ENCODE results near the gene CEP76. TPM values are rescaled to one million over a fixed set of nuclear protein-coding genes. Genes with fewer than 3 reads are reported as not detected.

CEP76 gene
- polyA plus RNA-seq, 1 donor from 2014 or later: 21.4 TPM

DNA sequence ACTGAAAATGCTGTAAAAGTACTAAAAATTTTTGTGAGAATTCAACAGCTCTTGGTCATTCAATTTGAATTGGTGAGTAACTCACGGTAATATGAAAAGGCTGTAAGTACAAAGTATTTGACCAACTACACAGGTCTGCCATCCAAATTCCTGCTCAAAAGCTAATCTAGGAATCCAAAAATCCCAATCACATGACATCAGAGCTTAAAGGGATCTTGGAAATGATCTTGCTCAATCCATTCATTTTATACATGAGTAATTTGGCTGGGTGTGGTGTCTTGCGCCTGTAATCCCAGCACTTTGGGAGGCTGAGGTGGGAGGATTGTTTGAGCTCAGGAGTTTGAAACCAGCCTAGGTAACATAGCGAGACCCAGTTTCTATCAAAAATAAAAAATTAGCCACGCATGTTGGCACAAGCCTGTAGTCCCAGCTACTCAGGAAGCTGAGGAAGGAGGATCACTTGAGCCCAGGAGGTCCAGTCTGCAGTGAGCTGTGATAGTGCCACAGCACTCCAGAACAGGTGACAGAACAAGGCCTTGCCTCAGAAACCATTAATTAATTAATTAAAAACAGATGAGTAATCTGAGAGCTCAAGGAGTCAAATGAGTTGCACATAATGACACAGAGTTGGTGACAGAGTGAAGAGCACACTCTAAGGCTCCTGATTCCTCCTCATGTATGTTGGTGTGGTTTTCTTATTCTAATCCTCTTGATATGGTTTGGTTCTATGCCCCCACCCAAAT lies 64.5 kb downstream of the CEP76 start:
- H3K79me2 ChIP-seq (replicated peaks; ENCODE audit: insufficient read depth, low read length): no peaks in the 10 kb centered on the region
- H3K9me2 ChIP-seq (ENCODE audit: insufficient read depth, low read length): no peaks in the 10 kb centered on the region
- H3K36me3 ChIP-seq (ENCODE audit: insufficient read depth, low read length): no peaks in the 10 kb centered on the region
- no peak overlapping the region for H2AFZ ChIP-seq (ENCODE audit: low read depth, low read length)
- TF ChIP-seq RAD21 (conservative IDR thresholded peaks at IDR 0.05): no peak
- TF ChIP-seq, protein P1, sequence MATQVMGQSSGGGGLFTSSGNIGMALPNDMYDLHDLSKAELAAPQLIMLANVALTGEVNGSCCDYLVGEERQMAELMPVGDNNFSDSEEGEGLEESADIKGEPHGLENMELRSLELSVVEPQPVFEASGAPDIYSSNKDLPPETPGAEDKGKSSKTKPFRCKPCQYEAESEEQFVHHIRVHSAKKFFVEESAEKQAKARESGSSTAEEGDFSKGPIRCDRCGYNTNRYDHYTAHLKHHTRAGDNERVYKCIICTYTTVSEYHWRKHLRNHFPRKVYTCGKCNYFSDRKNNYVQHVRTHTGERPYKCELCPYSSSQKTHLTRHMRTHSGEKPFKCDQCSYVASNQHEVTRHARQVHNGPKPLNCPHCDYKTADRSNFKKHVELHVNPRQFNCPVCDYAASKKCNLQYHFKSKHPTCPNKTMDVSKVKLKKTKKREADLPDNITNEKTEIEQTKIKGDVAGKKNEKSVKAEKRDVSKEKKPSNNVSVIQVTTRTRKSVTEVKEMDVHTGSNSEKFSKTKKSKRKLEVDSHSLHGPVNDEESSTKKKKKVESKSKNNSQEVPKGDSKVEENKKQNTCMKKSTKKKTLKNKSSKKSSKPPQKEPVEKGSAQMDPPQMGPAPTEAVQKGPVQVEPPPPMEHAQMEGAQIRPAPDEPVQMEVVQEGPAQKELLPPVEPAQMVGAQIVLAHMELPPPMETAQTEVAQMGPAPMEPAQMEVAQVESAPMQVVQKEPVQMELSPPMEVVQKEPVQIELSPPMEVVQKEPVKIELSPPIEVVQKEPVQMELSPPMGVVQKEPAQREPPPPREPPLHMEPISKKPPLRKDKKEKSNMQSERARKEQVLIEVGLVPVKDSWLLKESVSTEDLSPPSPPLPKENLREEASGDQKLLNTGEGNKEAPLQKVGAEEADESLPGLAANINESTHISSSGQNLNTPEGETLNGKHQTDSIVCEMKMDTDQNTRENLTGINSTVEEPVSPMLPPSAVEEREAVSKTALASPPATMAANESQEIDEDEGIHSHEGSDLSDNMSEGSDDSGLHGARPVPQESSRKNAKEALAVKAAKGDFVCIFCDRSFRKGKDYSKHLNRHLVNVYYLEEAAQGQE (IDR thresholded peaks at IDR 0.05; ENCODE audit: borderline replicate concordance): no peak
- no peak overlapping the region for H3K4me2 ChIP-seq (ENCODE audit: low read length)
- H3K27me3 ChIP-seq (ENCODE audit: insufficient read depth, low read depth, low read length): no peaks in the 10 kb centered on the region
- H3K9ac ChIP-seq (ENCODE audit: low read length): no peak overlapping the region
- H3F3A ChIP-seq (ENCODE audit: insufficient read depth, low read length, poor library complexity, severe bottlenecking): no peaks in the 10 kb centered on the region
- no peaks in the 10 kb centered on the region for H3K9me3 ChIP-seq (ENCODE audit: low read length)
- H3K4me3 ChIP-seq (ENCODE audit: low read length): no peak overlapping the region
- H3K27ac ChIP-seq (ENCODE audit: low read length): no peak overlapping the region
- H4K20me1 ChIP-seq (ENCODE audit: insufficient read depth): no peaks in the 10 kb centered on the region

DNA sequence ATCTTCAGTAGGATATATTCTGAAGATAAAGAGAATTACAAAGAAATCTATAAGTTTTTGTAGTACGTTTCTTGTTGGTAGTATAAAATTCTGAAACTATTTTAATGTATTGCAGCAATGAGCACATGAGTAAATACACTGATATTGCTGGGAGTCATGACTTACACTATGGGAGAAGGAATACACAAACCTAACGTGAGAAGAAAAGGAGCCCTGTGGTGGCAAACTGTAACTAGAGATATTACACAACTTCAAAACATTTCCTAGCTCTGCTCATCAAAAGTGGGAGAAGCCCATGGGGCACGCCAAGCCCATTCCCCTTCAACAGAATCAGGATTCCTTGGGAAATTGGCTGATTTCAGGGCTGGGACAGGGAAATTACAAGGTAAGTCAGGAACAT lies 65.1 kb downstream of the CEP76 start:
- no peaks in the 10 kb centered on the region for H3K36me3 ChIP-seq (ENCODE audit: insufficient read depth, low read length)
- H4K20me1 ChIP-seq (ENCODE audit: insufficient read depth): no peaks in the 10 kb centered on the region
- no peak overlapping the region for H3K9ac ChIP-seq (ENCODE audit: low read length)
- H2AFZ ChIP-seq (ENCODE audit: low read depth, low read length): no peak overlapping the region
- H3K4me2 ChIP-seq (ENCODE audit: low read length): no peak overlapping the region
- no peaks in the 10 kb centered on the region for H3F3A ChIP-seq (ENCODE audit: insufficient read depth, low read length, poor library complexity, severe bottlenecking)
- no peaks in the 10 kb centered on the region for H3K9me2 ChIP-seq (ENCODE audit: insufficient read depth, low read length)
- H3K9me3 ChIP-seq (ENCODE audit: low read length): no peaks in the 10 kb centered on the region
- H3K27me3 ChIP-seq (ENCODE audit: insufficient read depth, low read depth, low read length): no peaks in the 10 kb centered on the region
- no peaks in the 10 kb centered on the region for H3K79me2 ChIP-seq (replicated peaks; ENCODE audit: insufficient read depth, low read length)
- H3K4me3 ChIP-seq (ENCODE audit: low read length): no peak overlapping the region
- no peak for TF ChIP-seq RAD21 (conservative IDR thresholded peaks at IDR 0.05)
- TF ChIP-seq, protein P2, sequence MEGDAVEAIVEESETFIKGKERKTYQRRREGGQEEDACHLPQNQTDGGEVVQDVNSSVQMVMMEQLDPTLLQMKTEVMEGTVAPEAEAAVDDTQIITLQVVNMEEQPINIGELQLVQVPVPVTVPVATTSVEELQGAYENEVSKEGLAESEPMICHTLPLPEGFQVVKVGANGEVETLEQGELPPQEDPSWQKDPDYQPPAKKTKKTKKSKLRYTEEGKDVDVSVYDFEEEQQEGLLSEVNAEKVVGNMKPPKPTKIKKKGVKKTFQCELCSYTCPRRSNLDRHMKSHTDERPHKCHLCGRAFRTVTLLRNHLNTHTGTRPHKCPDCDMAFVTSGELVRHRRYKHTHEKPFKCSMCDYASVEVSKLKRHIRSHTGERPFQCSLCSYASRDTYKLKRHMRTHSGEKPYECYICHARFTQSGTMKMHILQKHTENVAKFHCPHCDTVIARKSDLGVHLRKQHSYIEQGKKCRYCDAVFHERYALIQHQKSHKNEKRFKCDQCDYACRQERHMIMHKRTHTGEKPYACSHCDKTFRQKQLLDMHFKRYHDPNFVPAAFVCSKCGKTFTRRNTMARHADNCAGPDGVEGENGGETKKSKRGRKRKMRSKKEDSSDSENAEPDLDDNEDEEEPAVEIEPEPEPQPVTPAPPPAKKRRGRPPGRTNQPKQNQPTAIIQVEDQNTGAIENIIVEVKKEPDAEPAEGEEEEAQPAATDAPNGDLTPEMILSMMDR (IDR thresholded peaks at IDR 0.05; ENCODE audit: poor library complexity, severe bottlenecking): no peak
- TF ChIP-seq POLR2AphosphoS5 (IDR thresholded peaks at IDR 0.05): no peak
- TF ChIP-seq, protein P1 (IDR thresholded peaks at IDR 0.05; ENCODE audit: borderline replicate concordance): no peak
- no peak for TF ChIP-seq MXI1 (conservative IDR thresholded peaks at IDR 0.05; ENCODE audit: poor library complexity, severe bottlenecking)
- no peak for TF ChIP-seq TAF1 (IDR thresholded peaks at IDR 0.05; ENCODE audit: low read depth)
- no peak for TF ChIP-seq SMC3 (conservative IDR thresholded peaks at IDR 0.05; ENCODE audit: poor library complexity)
- TF ChIP-seq EZH2 (IDR thresholded peaks at IDR 0.05; ENCODE audit: borderline replicate concordance, insufficient read depth, low read length, poor library complexity, severe bottlenecking): no peak
- no peak for TF ChIP-seq EP300 (conservative IDR thresholded peaks at IDR 0.05; ENCODE audit: poor library complexity, severe bottlenecking)
- H3K27ac ChIP-seq (ENCODE audit: low read length): no peak overlapping the region

All from neural cell (in vitro differentiated cells).